Measurements from ENCODE around the gene SLC29A3. TPM values are rescaled to one million over a fixed set of nuclear protein-coding genes. Genes with fewer than 3 reads are reported as not detected.

The SLC29A3 gene
- total and polyA plus RNA-seq, 7 donors, result 2.3 to 6.2 (median 4.6) TPM

DNA sequence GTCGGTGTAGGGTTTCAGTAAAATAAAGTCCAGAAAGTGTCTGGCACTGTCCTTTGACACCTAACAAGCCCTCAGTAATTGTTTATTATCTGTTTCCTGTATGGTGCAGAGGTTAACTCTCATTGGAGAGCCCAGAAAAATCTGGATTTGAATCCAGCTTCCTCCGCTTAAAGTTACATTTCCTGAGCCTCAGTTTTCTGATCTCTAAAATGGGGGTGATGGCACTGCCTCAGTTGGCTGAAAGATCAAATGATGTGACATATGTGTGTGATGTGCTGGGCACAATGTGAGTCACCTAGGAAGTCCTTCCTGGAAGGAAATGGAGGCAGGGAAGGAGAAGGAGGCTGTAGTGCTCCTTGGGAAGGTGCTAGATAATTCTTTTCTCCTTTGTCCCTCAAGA is 63.0 kb downstream of the SLC29A3 start:
- no peaks in the 10 kb centered on the region for H3K27me3 ChIP-seq
- H3K4me1 ChIP-seq, result peaks cover 0 to 6% (median 3%) of the 10 kb centered on the region in 4 donors
- no peak for DNase-seq
- no peak overlapping the region for H3K27ac ChIP-seq
- intact Hi-C loops (cut with DNase I), result loop anchor here (5.0 kb wide), 1 partner anchor 430 kb away; no protein-coding TSS in a partner anchor
- TF ChIP-seq EP300 (IDR thresholded peaks at IDR 0.05), result no peak
- TF ChIP-seq POLR2AphosphoS5 (IDR thresholded peaks at IDR 0.05), result no peak
- no peak for TF ChIP-seq POLR2A (IDR thresholded peaks at IDR 0.05)
- TF ChIP-seq, protein P1, sequence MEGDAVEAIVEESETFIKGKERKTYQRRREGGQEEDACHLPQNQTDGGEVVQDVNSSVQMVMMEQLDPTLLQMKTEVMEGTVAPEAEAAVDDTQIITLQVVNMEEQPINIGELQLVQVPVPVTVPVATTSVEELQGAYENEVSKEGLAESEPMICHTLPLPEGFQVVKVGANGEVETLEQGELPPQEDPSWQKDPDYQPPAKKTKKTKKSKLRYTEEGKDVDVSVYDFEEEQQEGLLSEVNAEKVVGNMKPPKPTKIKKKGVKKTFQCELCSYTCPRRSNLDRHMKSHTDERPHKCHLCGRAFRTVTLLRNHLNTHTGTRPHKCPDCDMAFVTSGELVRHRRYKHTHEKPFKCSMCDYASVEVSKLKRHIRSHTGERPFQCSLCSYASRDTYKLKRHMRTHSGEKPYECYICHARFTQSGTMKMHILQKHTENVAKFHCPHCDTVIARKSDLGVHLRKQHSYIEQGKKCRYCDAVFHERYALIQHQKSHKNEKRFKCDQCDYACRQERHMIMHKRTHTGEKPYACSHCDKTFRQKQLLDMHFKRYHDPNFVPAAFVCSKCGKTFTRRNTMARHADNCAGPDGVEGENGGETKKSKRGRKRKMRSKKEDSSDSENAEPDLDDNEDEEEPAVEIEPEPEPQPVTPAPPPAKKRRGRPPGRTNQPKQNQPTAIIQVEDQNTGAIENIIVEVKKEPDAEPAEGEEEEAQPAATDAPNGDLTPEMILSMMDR (IDR thresholded peaks at IDR 0.05), result no peak
- no peaks in the 10 kb centered on the region for H3K9me3 ChIP-seq
- H3K36me3 ChIP-seq, result no peaks in the 10 kb centered on the region
- WGBS, 2 donors, result 73 to 90% methylated on average over 2 of the region's 2 CpGs
- no peak overlapping the region for H3K4me3 ChIP-seq

DNA sequence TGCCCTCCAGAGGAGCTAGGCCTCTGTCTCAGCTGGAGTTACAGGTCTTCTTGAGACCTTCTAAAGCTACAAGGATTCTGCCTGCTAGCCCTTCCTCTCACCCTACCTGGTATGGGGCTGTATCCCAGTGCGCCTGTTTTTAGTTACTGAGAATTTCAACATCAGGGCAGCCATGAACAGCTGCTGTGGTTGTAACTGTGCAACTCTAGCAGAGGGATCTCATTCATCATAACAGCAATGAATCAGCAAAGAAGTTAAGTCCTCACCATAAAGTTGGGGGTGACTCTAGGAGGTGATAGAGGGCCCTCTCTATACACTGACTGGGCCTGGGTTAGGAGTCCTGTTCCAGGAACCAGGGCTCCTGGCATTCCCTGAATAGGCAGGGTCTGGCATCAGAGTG is 63.7 kb downstream of the SLC29A3 start:
- Histone ChIP-seq H3K27ac (no peak overlapping the region), H3K36me3 (no peaks in the 10 kb centered on the region), H3K4me1 (peaks cover 0 to 2% (median under 1%) of the 10 kb centered on the region in 4 donors), H3K4me3 (no peak overlapping the region), H3K27me3 (no peaks in the 10 kb centered on the region), H3K9me3 (no peaks in the 10 kb centered on the region)
- no peak for DNase-seq
- intact Hi-C loops (cut with DNase I), result loop anchor here (5.0 kb wide), 1 partner anchor 430 kb away; no protein-coding TSS in a partner anchor
- TF ChIP-seq POLR2A (IDR thresholded peaks at IDR 0.05) (no peak), POLR2AphosphoS5 (IDR thresholded peaks at IDR 0.05) (no peak), EP300 (IDR thresholded peaks at IDR 0.05) (no peak)
- TF ChIP-seq, protein P1 (IDR thresholded peaks at IDR 0.05), result no peak
- 92 to 97% methylated on average over 1 of the region's 1 CpG for WGBS, 2 donors

DNA sequence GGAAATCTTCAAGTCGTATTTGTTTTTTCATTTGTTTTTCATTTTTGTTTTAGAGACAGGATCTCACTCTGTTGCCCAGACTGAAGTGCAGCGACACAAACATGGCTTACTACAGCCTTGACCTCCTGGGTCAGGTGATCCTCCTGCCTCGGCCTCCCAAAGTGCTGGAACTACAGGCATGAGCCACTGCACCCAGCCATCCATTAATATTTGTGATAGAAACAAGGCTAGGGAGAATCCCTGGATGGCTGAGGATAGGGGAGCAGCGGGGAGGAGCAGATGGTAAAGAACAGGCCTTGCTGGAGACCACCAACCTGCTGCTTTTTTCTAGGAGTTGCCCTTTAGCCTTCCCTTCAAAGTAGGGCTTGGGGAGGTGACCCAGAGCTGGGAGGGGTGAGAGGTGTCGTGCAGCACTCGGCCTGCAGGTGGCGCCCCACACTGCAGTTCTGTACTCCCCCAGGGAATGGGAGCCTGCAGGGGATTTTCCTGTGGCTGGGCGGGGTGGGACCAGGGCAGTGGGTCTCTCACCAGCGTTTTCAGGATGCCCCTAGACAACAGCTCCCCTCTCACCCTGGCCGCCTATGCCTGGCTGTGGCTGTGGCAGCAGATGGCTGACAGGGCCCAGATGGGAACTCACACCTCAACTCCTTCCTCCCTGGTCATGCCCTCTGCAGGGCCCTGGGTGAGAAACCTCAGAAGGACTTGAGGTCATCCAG is 65.1 kb downstream of the SLC29A3 start:
- TF ChIP-seq EP300 (IDR thresholded peaks at IDR 0.05) (no peak), POLR2AphosphoS5 (IDR thresholded peaks at IDR 0.05) (no peak), POLR2A (IDR thresholded peaks at IDR 0.05) (no peak)
- TF ChIP-seq, protein P1 (IDR thresholded peaks at IDR 0.05), result peak; percentile 75 to 91 (median 87)
- no peaks in the 10 kb centered on the region for H3K9me3 ChIP-seq
- H3K4me3 ChIP-seq, result no peak overlapping the region
- H3K27ac ChIP-seq, result no peak overlapping the region
- H3K36me3 ChIP-seq, result no peaks in the 10 kb centered on the region
- intact Hi-C loops (cut with DNase I), result loop anchor here (2.0 to 5.0 kb wide), 2 partner anchors 187 to 428 kb away; no protein-coding TSS in a partner anchor
- H3K4me1 ChIP-seq, result no peaks in the 10 kb centered on the region
- 19 to 27% methylated on average over 10 of the region's 10 CpGs for WGBS, 2 donors
- H3K27me3 ChIP-seq, result no peaks in the 10 kb centered on the region
- DNase-seq, result peak; percentile 83

DNA sequence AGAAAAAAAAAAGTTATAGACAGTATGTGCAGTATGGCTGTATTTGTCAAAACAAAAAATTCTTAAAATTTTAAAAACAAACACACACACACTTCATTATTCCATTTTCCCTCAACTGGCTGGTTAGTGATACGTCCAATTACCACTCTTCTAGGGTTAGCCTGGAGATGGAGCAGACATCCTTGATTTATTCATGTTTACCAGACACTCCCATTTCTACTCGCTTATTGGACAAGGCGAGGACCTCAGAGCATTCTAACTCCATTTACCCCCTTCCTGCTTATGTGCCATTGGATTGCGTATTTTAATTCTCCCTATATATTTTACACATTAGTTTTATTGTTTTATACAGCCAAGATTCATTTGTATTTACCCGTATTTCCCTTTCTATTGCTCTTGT is 69.1 kb downstream of the SLC29A3 start:
- TF ChIP-seq POLR2AphosphoS5 (IDR thresholded peaks at IDR 0.05) (no peak), EP300 (IDR thresholded peaks at IDR 0.05) (no peak), POLR2A (IDR thresholded peaks at IDR 0.05) (no peak)
- TF ChIP-seq, protein P1 (IDR thresholded peaks at IDR 0.05), result no peak

More for the DNA sequence above, 69.1 kb downstream of the SLC29A3 start:
- DNase-seq, result no peak
- H3K4me1 ChIP-seq, result no peaks in the 10 kb centered on the region
- H3K27me3 ChIP-seq, result peaks cover 0 to 10% (median 0%) of the 10 kb centered on the region in 3 donors
- H3K36me3 ChIP-seq, result no peaks in the 10 kb centered on the region
- 59 to 81% methylated on average over 5 of the region's 5 CpGs for WGBS, 2 donors
- intact Hi-C loops (cut with DNase I), result no loop called here
- H3K27ac ChIP-seq, result no peak overlapping the region
- no peaks in the 10 kb centered on the region for H3K9me3 ChIP-seq
- no peak overlapping the region for H3K4me3 ChIP-seq
